Neuronal stem cell (in vitro differentiated cells): ENCODE measurements around the gene ATP1A2.
A peak's percentile ranks its signal among the peaks of the same experiment; 100 is the strongest.

Source experiments
- DNase-seq: peaks from one replicate; pipeline ENCODE4 v3.0.0-alpha.2; 2013; ENCODE audit warnings: low spot score
- H2AFZ ChIP-seq: one replicate; pipeline ENCODE4 v1.6.1; 2013; ENCODE audit warnings: mild to moderate bottlenecking, low read length, inconsistent platforms
- H2AK5ac ChIP-seq: 2 replicates; pipeline ENCODE4 v1.6.1; 2013; ENCODE audit warnings: low read depth, mild to moderate bottlenecking, inconsistent platforms, low read length, moderate library complexity, mixed read lengths
- H2BK120ac ChIP-seq: 2 replicates; pipeline ENCODE4 v1.6.1; 2013; ENCODE audit warnings: low read depth, mild to moderate bottlenecking, inconsistent platforms, low read length, moderate library complexity, mixed read lengths
- H2BK12ac ChIP-seq: one replicate; pipeline ENCODE4 v1.6.1; 2013; ENCODE audit warnings: low read length, inconsistent platforms
- H2BK15ac ChIP-seq: 2 replicates; pipeline ENCODE4 v1.6.1; 2013; ENCODE audit warnings: mild to moderate bottlenecking, low read length, inconsistent platforms, mixed read lengths
- H2BK5ac ChIP-seq: one replicate; pipeline ENCODE4 v1.6.1; 2013; ENCODE audit warnings: inconsistent platforms, mild to moderate bottlenecking, low read length, moderate library complexity
- H3K14ac ChIP-seq: one replicate; pipeline ENCODE4 v1.6.1; 2013; ENCODE audit warnings: low read length, inconsistent platforms
- H3K18ac ChIP-seq: 2 replicates; pipeline ENCODE4 v1.6.1; 2013; ENCODE audit warnings: low read length, inconsistent platforms
- H3K23ac ChIP-seq: 2 replicates; pipeline ENCODE4 v1.6.1; 2013; ENCODE audit warnings: low read depth, mild to moderate bottlenecking, mixed read lengths, low read length, inconsistent platforms; ENCODE audit not compliant: poor library complexity
- H3K27ac ChIP-seq: replicated peaks from 3 replicates; pipeline ENCODE4 v1.5.1; 2013; ENCODE audit warnings: low read length, inconsistent platforms
- H3K27me3 ChIP-seq, 3 experiments: 2 replicates each; pipeline ENCODE4 v1.6.1; 2013; ENCODE audit warnings: low read length in 3 of 3, mild to moderate bottlenecking in 2 of 3, inconsistent platforms in 1 of 3, low read depth in 1 of 3, mixed read lengths in 1 of 3, moderate library complexity in 1 of 3; ENCODE audit not compliant: control insufficient read depth in 3 of 3, insufficient read depth in 3 of 3
- H3K36me3 ChIP-seq, 2 donors: replicated peaks in 1 of 2; 2 replicates each; pipeline ENCODE4 v1.6.1; 2013; ENCODE audit warnings: low read length in 2 of 2; ENCODE audit not compliant: control insufficient read depth in 2 of 2, insufficient read depth in 2 of 2
- H3K4ac ChIP-seq: 2 replicates; pipeline ENCODE4 v1.6.1; 2013; ENCODE audit warnings: inconsistent platforms, mild to moderate bottlenecking, low read length, moderate library complexity
- H3K4me1 ChIP-seq, 2 donors: 1 replicate in 1 of 2; 2 replicates in 1 of 2; pipeline ENCODE4 v1.6.1; 2013; ENCODE audit warnings: low read length in 2 of 2, low read depth in 1 of 2; ENCODE audit not compliant: control insufficient read depth in 2 of 2, insufficient read depth in 1 of 2
- H3K4me2 ChIP-seq: one replicate; pipeline ENCODE4 v1.6.1; 2013; ENCODE audit warnings: mild to moderate bottlenecking, low read length, inconsistent platforms; ENCODE audit not compliant: insufficient read depth, poor library complexity, severe bottlenecking
- H3K4me3 ChIP-seq, 2 donors: 2 replicates each; pipeline ENCODE4 v1.5.1; 2013; ENCODE audit warnings: low read length in 2 of 2, mild to moderate bottlenecking in 2 of 2, inconsistent platforms in 1 of 2, moderate library complexity in 1 of 2
- H3K79me1 ChIP-seq: one replicate; pipeline ENCODE4 v1.6.1; 2013; ENCODE audit warnings: low read depth, mild to moderate bottlenecking, inconsistent platforms, low read length, moderate library complexity
- H3K9ac ChIP-seq: one replicate; pipeline ENCODE4 v1.6.1; 2013; ENCODE audit warnings: mild to moderate bottlenecking, low read depth, low read length, inconsistent platforms; ENCODE audit not compliant: poor library complexity
- H3K9me3 ChIP-seq, 2 donors: replicated peaks in 1 of 2; 2 replicates each; pipeline versions ENCODE3 to v1.6.1; 2013; ENCODE audit warnings: low read length in 2 of 2, mild to moderate bottlenecking in 2 of 2, inconsistent platforms in 1 of 2, low read depth in 1 of 2, mixed read lengths in 1 of 2, moderate library complexity in 1 of 2; ENCODE audit not compliant: control insufficient read depth in 2 of 2, insufficient read depth in 1 of 2
- H4K8ac ChIP-seq: one replicate; pipeline ENCODE4 v1.6.1; 2013; ENCODE audit warnings: low read depth, mild to moderate bottlenecking, inconsistent platforms, low read length, moderate library complexity
- H4K91ac ChIP-seq: one replicate; pipeline ENCODE4 v1.6.1; 2013; ENCODE audit warnings: low read length, low read depth, mild to moderate bottlenecking, inconsistent platforms; ENCODE audit not compliant: poor library complexity
- WGBS, 2 donors: extraction: QIAGEN DNeasy Blood & Tissue Kit; methylation state at CpG; one replicate each; pipeline ENCODE4 v1.1.7; 2013; ENCODE audit warnings: missing lambda C conversion rate in 2 of 2, mixed read lengths in 1 of 2; ENCODE audit not compliant: insufficient read length in 2 of 2, insufficient replicate concordance in 1 of 2; ENCODE audit errors: extremely low coverage in 2 of 2; 5-methylcytosine and 5-hydroxymethylcytosine counted together

Gene ATP1A2

GRCh38 chr1:160139840-160140239 lies 24.3 kb downstream of the ATP1A2 start:
- Histone ChIP-seq H3K18ac (no peak overlapping the region), H2BK12ac (no peak overlapping the region), H4K8ac (no peak overlapping the region), H3K4me3 (no peak overlapping the region), H3K9ac (no peak overlapping the region), H3K9me3 (peaks cover 0 to 3% of the 10 kb centered on the region in 2 donors), H3K23ac (no peak overlapping the region), H3K4ac (no peak overlapping the region), H4K91ac (no peak overlapping the region), H3K14ac (no peak overlapping the region), H2AK5ac (no peak overlapping the region), H3K4me1 (no peaks in the 10 kb centered on the region), H3K27me3 (no peaks in the 10 kb centered on the region), H3K36me3 (peaks cover 3 to 50% of the 10 kb centered on the region in 2 donors), H2AFZ (no peak overlapping the region), H3K4me2 (no peak overlapping the region), H3K27ac (no peak overlapping the region), H2BK120ac (no peak overlapping the region), H3K79me1 (no peaks in the 10 kb centered on the region), H2BK15ac (no peak overlapping the region), H2BK5ac (no peak overlapping the region)
- WGBS, 2 donors, result no CpG with 5 or more reads among the region's 8 CpGs
- DNase-seq, result no peak

- peaks cover 0 to 3% of the 10 kb centered on the region in 2 donors for H3K9me3 ChIP-seq
- no peak overlapping the region for H3K18ac ChIP-seq
- H3K9ac ChIP-seq, result no peak overlapping the region
- no peak overlapping the region for H2AK5ac ChIP-seq
- H3K4me2 ChIP-seq, result no peak overlapping the region
- H3K27me3 ChIP-seq, result no peaks in the 10 kb centered on the region
- no peak overlapping the region for H3K4ac ChIP-seq
- H3K14ac ChIP-seq, result no peak overlapping the region
- no CpG with 5 or more reads among the region's 1 CpG for WGBS, 2 donors
- no peaks in the 10 kb centered on the region for H3K79me1 ChIP-seq
- H3K4me3 ChIP-seq, result no peak overlapping the region
- no peak overlapping the region for H2BK120ac ChIP-seq
- H4K91ac ChIP-seq, result no peak overlapping the region
- peaks cover 0 to 22% of the 10 kb centered on the region in 2 donors for H3K36me3 ChIP-seq
- H2BK12ac ChIP-seq, result no peak overlapping the region
- no peak overlapping the region for H3K27ac ChIP-seq
- H2AFZ ChIP-seq, result no peak overlapping the region
- DNase-seq, result no peak
- H3K23ac ChIP-seq, result no peak overlapping the region
- H3K4me1 ChIP-seq, result peaks cover 0 to 2% of the 10 kb centered on the region in 2 donors
- H2BK15ac ChIP-seq, result no peak overlapping the region
- no peak overlapping the region for H4K8ac ChIP-seq
- no peak overlapping the region for H2BK5ac ChIP-seq
Observed at GRCh38 chr1:160143695-160144094, 28.1 kb downstream of the ATP1A2 start.

GRCh38 chr1:160144921-160145320 lies 29.4 kb downstream of the ATP1A2 start:
- no peak overlapping the region for H3K14ac ChIP-seq
- no peak for DNase-seq
- no peaks in the 10 kb centered on the region for H3K79me1 ChIP-seq
- no CpG with 5 or more reads among the region's 4 CpGs for WGBS, 2 donors
- H3K36me3 ChIP-seq, result peaks cover 0 to 15% of the 10 kb centered on the region in 2 donors
- peaks cover 0 to 3% of the 10 kb centered on the region in 2 donors for H3K9me3 ChIP-seq
- H2BK120ac ChIP-seq, result no peak overlapping the region
- no peak overlapping the region for H3K4me3 ChIP-seq
- H3K27ac ChIP-seq, result peak overlapping the region; percentile 3
- H2AFZ ChIP-seq, result no peak overlapping the region
- no peak overlapping the region for H3K4ac ChIP-seq
- peaks cover 0 to 2% of the 10 kb centered on the region in 2 donors for H3K4me1 ChIP-seq
- no peak overlapping the region for H3K4me2 ChIP-seq
- H3K9ac ChIP-seq, result no peak overlapping the region
- no peak overlapping the region for H4K91ac ChIP-seq
- no peak overlapping the region for H3K23ac ChIP-seq
- no peaks in the 10 kb centered on the region for H3K27me3 ChIP-seq
- H4K8ac ChIP-seq, result no peak overlapping the region
- no peak overlapping the region for H3K18ac ChIP-seq
- H2BK12ac ChIP-seq, result no peak overlapping the region
- H2BK5ac ChIP-seq, result no peak overlapping the region
- H2AK5ac ChIP-seq, result no peak overlapping the region
- no peak overlapping the region for H2BK15ac ChIP-seq

GRCh38 chr1:160146107-160146506 lies 30.5 kb downstream of the ATP1A2 start:
- Histone ChIP-seq H3K18ac (no peak overlapping the region), H3K4me3 (no peak overlapping the region), H3K36me3 (peaks cover 0 to 7% of the 10 kb centered on the region in 2 donors), H3K4ac (no peak overlapping the region), H3K4me2 (no peak overlapping the region), H3K14ac (no peak overlapping the region), H4K8ac (no peak overlapping the region), H3K79me1 (no peaks in the 10 kb centered on the region), H3K27me3 (no peaks in the 10 kb centered on the region), H2AK5ac (no peak overlapping the region), H3K9ac (no peak overlapping the region), H3K27ac (no peak overlapping the region), H2BK5ac (no peak overlapping the region), H2AFZ (no peak overlapping the region), H3K23ac (no peak overlapping the region), H3K9me3 (peaks cover 0 to 3% of the 10 kb centered on the region in 2 donors), H2BK15ac (no peak overlapping the region), H3K4me1 (peaks cover 0 to 2% of the 10 kb centered on the region in 2 donors), H2BK12ac (no peak overlapping the region), H2BK120ac (no peak overlapping the region), H4K91ac (no peak overlapping the region)
- no CpG with 5 or more reads among the region's 14 CpGs for WGBS, 2 donors
- DNase-seq, result no peak
